ENCODE results near the gene ZFHX3.
A peak's percentile ranks its signal among the peaks of the same experiment; 100 is the strongest.

The ZFHX3 gene

GRCh38 chr16:72942021-72942420 lies 105.9 kb downstream of the ZFHX3 start:
- TF ChIP-seq, protein P1, sequence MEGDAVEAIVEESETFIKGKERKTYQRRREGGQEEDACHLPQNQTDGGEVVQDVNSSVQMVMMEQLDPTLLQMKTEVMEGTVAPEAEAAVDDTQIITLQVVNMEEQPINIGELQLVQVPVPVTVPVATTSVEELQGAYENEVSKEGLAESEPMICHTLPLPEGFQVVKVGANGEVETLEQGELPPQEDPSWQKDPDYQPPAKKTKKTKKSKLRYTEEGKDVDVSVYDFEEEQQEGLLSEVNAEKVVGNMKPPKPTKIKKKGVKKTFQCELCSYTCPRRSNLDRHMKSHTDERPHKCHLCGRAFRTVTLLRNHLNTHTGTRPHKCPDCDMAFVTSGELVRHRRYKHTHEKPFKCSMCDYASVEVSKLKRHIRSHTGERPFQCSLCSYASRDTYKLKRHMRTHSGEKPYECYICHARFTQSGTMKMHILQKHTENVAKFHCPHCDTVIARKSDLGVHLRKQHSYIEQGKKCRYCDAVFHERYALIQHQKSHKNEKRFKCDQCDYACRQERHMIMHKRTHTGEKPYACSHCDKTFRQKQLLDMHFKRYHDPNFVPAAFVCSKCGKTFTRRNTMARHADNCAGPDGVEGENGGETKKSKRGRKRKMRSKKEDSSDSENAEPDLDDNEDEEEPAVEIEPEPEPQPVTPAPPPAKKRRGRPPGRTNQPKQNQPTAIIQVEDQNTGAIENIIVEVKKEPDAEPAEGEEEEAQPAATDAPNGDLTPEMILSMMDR (IDR thresholded peaks at IDR 0.05; ENCODE audit: low read depth, low read length), result no peak
- DNase-seq (ENCODE audit: extremely low read depth, low read depth), result no peak

- TF ChIP-seq, protein P1 (IDR thresholded peaks at IDR 0.05; ENCODE audit: low read depth, low read length), result no peak
- DNase-seq (ENCODE audit: extremely low read depth, low read depth), result no peak
These were observed 107.0 kb downstream of the ZFHX3 start for GRCh38 chr16:72940886-72941285.

DNA sequence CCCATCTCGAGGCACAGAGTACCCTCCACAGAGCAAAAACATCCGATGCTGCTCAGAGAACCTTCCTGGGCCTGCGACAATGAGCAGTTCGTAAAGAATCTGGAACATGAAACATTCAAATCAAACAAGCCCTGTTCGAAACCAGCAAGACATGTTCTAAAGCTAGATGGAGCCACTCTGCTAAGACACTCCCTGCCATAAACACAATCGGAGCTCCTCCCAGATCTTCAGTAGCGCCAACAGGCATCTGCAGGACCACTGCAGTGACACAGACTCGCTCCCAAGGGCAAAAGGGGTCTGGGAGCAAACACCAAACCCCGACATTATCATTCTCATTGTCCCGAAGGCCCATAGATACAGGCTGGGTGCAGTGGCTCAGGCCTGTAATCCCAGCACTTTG lies 108.7 kb downstream of the ZFHX3 start:
- no peak for DNase-seq (ENCODE audit: extremely low read depth, low read depth)

DNA sequence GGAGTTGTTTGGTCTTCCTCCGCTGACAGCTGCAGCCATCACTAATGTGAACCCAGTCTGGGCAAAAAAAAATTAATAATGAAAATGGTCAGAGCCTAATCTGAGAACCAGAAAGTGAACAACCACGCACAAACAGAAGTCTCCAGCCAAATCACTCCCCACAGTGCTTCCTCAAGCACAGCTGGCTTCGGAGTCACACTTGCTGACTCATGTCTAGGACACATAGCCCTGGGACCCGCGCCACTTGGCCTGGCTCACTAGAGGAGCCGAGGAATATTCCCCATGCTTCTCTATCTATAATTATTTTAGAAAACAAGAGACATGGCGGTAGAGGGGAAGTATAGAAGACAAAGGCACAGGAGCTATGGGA lies 109.1 kb downstream of the ZFHX3 start:
- DNase-seq (ENCODE audit: extremely low read depth, low read depth), result peak; percentile 25

More for the DNA sequence above, 108.7 kb downstream of the ZFHX3 start:
- TF ChIP-seq, protein P1 (IDR thresholded peaks at IDR 0.05; ENCODE audit: low read depth, low read length), result peak; percentile 2; the same call in 1 of the 2 replicates

DNA sequence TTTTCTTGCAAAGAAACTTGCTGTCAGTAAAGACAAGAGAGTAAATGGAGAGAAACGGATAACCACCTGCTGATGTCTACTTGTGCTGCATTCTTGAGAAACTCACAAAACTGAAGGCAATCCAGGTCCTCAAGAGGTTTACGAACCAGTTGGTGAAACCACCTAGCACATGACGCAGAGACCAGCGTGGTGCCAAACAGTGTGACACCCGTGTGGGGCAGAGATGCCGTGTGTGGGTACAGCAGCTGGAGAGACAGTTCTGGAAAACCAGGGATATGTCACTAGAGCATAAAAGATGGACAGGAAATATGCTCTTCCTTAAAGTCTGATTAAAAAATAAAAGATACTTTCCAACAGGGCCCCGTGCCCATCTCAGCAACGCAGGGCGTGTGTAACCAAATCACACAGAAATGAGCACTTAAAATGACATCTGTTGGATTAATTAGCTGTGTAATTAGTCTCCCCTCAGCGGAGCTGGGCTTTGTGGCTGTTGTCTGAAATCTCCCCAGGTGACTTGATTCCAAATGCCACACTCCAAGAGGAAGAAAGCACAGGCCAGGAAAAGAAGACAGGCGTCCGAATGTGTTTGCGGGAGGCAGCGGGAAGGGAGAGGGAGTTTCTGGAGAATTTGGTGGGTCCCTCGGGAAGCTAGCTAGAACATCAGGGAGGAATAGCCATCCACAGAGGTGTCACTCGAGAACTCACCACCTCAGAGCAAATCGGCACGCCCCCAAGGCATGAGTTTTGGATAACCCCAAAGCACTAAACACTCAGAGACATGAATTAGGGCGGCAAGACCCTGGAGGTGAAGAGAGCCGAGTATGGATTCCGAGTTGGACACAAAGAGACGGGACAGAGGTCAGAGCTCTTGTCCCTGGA lies 109.8 kb downstream of the ZFHX3 start:
- no peak for DNase-seq (ENCODE audit: extremely low read depth, low read depth)
- TF ChIP-seq, protein P1 (IDR thresholded peaks at IDR 0.05; ENCODE audit: low read depth, low read length), result no peak

More for the DNA sequence above, 109.1 kb downstream of the ZFHX3 start:
- TF ChIP-seq, protein P1 (IDR thresholded peaks at IDR 0.05; ENCODE audit: low read depth, low read length), result no peak

- TF ChIP-seq, protein P1 (IDR thresholded peaks at IDR 0.05; ENCODE audit: low read depth, low read length), result no peak
- DNase-seq (ENCODE audit: extremely low read depth, low read depth), result no peak
These were observed 110.6 kb downstream of the ZFHX3 start for GRCh38 chr16:72937360-72937759.

GRCh38 chr16:72936408-72936807 lies 111.5 kb downstream of the ZFHX3 start:
- TF ChIP-seq, protein P1 (IDR thresholded peaks at IDR 0.05; ENCODE audit: low read depth, low read length), result no peak
- no peak for DNase-seq (ENCODE audit: extremely low read depth, low read depth)

Measured in AG09319 (cell line).